Progenitor cell of endocrine pancreas (in vitro differentiated cells): ENCODE data around the gene LRRTM4. TPM values are rescaled to one million over a fixed set of nuclear protein-coding genes. Genes with fewer than 3 reads are reported as not detected.
"Not testable (repeated sequence)": the region's sequence is repeated elsewhere in the genome, so short reads cannot be mapped to it uniquely, and the experiment has no call there.

Source experiments
- DNase-seq: peaks from one replicate; pipeline ENCODE4 v3.0.0; 2021; ENCODE audit warnings: low spot score; ENCODE audit not compliant: unreplicated experiment
- H3K27ac Mint-ChIP-seq: 2 replicates; pipeline ENCODE4 v1.8.0; 2021; ENCODE audit warnings: mild to moderate bottlenecking, moderate library complexity, mixed read lengths
- H3K27me3 Mint-ChIP-seq: 2 replicates; pipeline ENCODE4 v1.8.0; 2021; ENCODE audit warnings: mixed read lengths
- H3K36me3 Mint-ChIP-seq: 2 replicates; pipeline ENCODE4 v1.8.0; 2022; ENCODE audit warnings: mixed read lengths; ENCODE audit not compliant: insufficient read depth
- H3K4me1 Mint-ChIP-seq: 2 replicates; pipeline ENCODE4 v1.8.0; 2021; ENCODE audit warnings: low read depth, mixed read lengths
- H3K4me3 Mint-ChIP-seq: 2 replicates; pipeline ENCODE4 v1.8.0; 2021; ENCODE audit warnings: low read depth, mild to moderate bottlenecking, moderate library complexity, mixed read lengths
- H3K9me3 Mint-ChIP-seq: 2 replicates; pipeline ENCODE4 v1.8.0; 2021; ENCODE audit warnings: low read depth, mixed read lengths
- CTCF ChIP-seq: fragments of 200-600 bp; sonication (generic); IDR thresholded peaks from one replicate; pipeline ENCODE4 v1.5.0; 2021; ENCODE audit warnings: antibody characterized with exemption, mild to moderate bottlenecking; ENCODE audit not compliant: unreplicated experiment
- total RNA-seq: library from RNA; stranded (reverse); gene quantifications from 2 replicates; pipeline ENCODE4 v1.2.1, GENCODE V29; 2021

The LRRTM4 gene
- total RNA-seq, 1 donor from 2014 or later, result 2.3 TPM

- Mint-ChIP-seq H3K36me3 (no peaks in the 10 kb centered on the region), H3K4me1 (peaks cover 4% of the 10 kb centered on the region), H3K27ac (no peak overlapping the region), H3K4me3 (no peak overlapping the region), H3K27me3 (no peaks in the 10 kb centered on the region), H3K9me3 (peaks cover 8% of the 10 kb centered on the region)
- no peak for TF ChIP-seq CTCF
- no peak for DNase-seq
Observed at GRCh38 chr2:77179297-77179696, 342.9 kb downstream of the LRRTM4 start.

- DNase-seq, H3K9me3 Mint-ChIP-seq, H3K27ac Mint-ChIP-seq, H3K4me3 Mint-ChIP-seq, H3K27me3 Mint-ChIP-seq, H3K36me3 Mint-ChIP-seq, H3K4me1 Mint-ChIP-seq: not testable (repeated sequence)
Observed at GRCh38 chr2:77175266-77175780, 346.9 kb downstream of the LRRTM4 start.

GRCh38 chr2:77169426-77169825 is 352.8 kb downstream of the LRRTM4 start:
- TF ChIP-seq CTCF, result no peak
- Mint-ChIP-seq H3K4me1 (no peaks in the 10 kb centered on the region), H3K27me3 (no peaks in the 10 kb centered on the region), H3K4me3 (no peak overlapping the region), H3K9me3 (peaks cover 7% of the 10 kb centered on the region), H3K27ac (no peak overlapping the region), H3K36me3 (peaks cover 3% of the 10 kb centered on the region)
- no peak for DNase-seq

- not testable (repeated sequence) for H3K4me1 Mint-ChIP-seq, H3K36me3 Mint-ChIP-seq, H3K27ac Mint-ChIP-seq, H3K4me3 Mint-ChIP-seq, DNase-seq, H3K27me3 Mint-ChIP-seq
- peaks cover 13% of the 10 kb centered on the region for H3K9me3 Mint-ChIP-seq
Observed at GRCh38 chr2:77164021-77164420, 358.2 kb downstream of the LRRTM4 start.

GRCh38 chr2:77161009-77161408 is 361.2 kb downstream of the LRRTM4 start:
- Mint-ChIP-seq H3K36me3 (no peaks in the 10 kb centered on the region), H3K4me1 (no peaks in the 10 kb centered on the region), H3K4me3 (no peak overlapping the region), H3K27me3 (no peaks in the 10 kb centered on the region), H3K9me3 (peaks cover 6% of the 10 kb centered on the region), H3K27ac (no peak overlapping the region)
- TF ChIP-seq CTCF, result no peak
- DNase-seq, result no peak

- H3K27me3 Mint-ChIP-seq, result no peaks in the 10 kb centered on the region
- DNase-seq, result no peak
- H3K36me3 Mint-ChIP-seq, result no peaks in the 10 kb centered on the region
- H3K27ac Mint-ChIP-seq, result no peak overlapping the region
- H3K4me3 Mint-ChIP-seq, result no peak overlapping the region
- H3K9me3 Mint-ChIP-seq, result no peaks in the 10 kb centered on the region
- TF ChIP-seq CTCF, result no peak
- H3K4me1 Mint-ChIP-seq, result no peaks in the 10 kb centered on the region
Observed at GRCh38 chr2:77156599-77156998, 365.6 kb downstream of the LRRTM4 start.
